ENCODE results near the gene SUB1.

DNA sequence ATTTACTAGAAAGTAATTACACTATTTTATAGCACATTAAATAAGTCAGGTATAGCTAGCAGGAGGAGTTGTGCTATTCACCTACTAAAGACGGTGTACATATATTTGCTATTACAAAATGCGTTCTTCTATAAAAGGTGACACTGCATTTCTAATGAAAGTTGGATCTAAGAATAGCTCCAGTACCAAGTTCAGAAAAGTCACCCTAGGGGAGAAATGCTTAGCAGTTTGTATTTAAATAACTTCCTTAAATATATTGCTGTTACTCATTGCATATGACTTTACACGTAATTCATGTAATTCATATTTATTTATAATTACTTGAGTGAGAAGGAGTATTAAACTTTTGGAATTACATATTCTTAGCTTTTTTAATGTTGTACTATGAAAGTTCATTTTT lies 7.0 kb upstream of the SUB1 start:
- TF ChIP-seq FOXM1 (IDR thresholded peaks at IDR 0.05; ENCODE audit: borderline replicate concordance, low read depth) (no peak), RAD21 (IDR thresholded peaks at IDR 0.05; ENCODE audit: low read depth) (no peak), YY1 (IDR thresholded peaks at IDR 0.05; ENCODE audit: low read depth) (no peak), EGR1 (IDR thresholded peaks at IDR 0.05) (no peak), NFIC (IDR thresholded peaks at IDR 0.05) (no peak), CREB1 (IDR thresholded peaks at IDR 0.05; ENCODE audit: low read depth) (no peak), CEBPB (IDR thresholded peaks at IDR 0.05) (no peak), EP300 (IDR thresholded peaks at IDR 0.05; ENCODE audit: borderline replicate concordance) (no peak), TAF1 (IDR thresholded peaks at IDR 0.05; ENCODE audit: low read depth) (no peak), TEAD4 (IDR thresholded peaks at IDR 0.05) (no peak), TCF12 (IDR thresholded peaks at IDR 0.05; ENCODE audit: low read depth) (no peak), ZBTB7A (IDR thresholded peaks at IDR 0.05; ENCODE audit: low read depth) (no peak)
- TF ChIP-seq, protein P1, sequence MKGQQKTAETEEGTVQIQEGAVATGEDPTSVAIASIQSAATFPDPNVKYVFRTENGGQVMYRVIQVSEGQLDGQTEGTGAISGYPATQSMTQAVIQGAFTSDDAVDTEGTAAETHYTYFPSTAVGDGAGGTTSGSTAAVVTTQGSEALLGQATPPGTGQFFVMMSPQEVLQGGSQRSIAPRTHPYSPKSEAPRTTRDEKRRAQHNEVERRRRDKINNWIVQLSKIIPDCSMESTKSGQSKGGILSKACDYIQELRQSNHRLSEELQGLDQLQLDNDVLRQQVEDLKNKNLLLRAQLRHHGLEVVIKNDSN (IDR thresholded peaks at IDR 0.05): no peak
- TF ChIP-seq, protein P2, sequence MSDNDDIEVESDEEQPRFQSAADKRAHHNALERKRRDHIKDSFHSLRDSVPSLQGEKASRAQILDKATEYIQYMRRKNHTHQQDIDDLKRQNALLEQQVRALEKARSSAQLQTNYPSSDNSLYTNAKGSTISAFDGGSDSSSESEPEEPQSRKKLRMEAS (IDR thresholded peaks at IDR 0.05): no peak
